ENCODE results near the gene ZYX. TPM values are rescaled to one million over a fixed set of nuclear protein-coding genes. Genes with fewer than 3 reads are reported as not detected.
A peak's percentile ranks its signal among the peaks of the same experiment; 100 is the strongest.

ZYX gene
- polyA plus RNA-seq, 1 of the 3 experiments (the other 2 are of a cell fraction): 271 TPM

DNA sequence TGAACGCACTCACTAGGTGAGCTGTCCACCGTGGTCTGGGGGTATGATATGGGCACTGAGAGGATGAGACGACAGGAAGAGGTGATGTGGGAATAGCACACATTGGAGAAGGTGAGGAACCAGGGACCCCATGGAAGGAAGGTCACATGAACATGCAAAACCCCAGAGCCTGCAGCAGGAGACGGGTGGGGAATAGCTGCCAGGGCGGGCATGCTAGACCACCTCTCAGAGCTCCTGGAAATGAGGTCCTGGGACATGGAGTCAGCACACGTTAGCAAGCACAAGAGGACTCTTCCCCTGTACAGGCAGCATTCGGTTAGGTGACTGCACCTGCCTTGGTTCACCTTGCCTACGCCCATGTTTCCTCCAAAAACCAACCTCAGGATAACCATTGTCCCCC, 26.8 kb upstream of the ZYX start (continued):
- TF ChIP-seq, protein P1, sequence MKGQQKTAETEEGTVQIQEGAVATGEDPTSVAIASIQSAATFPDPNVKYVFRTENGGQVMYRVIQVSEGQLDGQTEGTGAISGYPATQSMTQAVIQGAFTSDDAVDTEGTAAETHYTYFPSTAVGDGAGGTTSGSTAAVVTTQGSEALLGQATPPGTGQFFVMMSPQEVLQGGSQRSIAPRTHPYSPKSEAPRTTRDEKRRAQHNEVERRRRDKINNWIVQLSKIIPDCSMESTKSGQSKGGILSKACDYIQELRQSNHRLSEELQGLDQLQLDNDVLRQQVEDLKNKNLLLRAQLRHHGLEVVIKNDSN (IDR thresholded peaks at IDR 0.05; ENCODE audit: borderline replicate concordance, low read depth): no peak

DNA sequence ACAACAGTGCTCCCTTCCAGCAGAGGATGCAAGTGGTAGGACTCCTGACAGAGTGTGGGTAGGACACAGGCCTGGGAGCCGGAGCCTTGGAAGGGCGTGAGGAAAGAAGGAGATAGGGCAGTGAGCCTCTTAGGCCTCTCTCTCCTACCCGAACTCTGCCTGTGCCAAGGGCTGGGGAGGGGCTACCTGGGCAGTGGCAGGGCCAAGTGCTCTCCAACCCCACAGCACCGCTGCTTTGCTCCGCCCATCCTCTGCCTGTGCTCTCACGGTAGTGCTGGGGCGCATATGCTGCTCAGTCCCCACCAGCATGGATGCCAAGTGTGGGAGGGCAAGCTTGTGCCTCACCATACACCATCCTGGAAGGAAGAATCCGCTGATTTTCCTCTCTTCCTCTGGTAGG, 26.2 kb upstream of the ZYX start:
- H3K27me3 ChIP-seq (ENCODE audit: insufficient read depth): no peaks in the 10 kb centered on the region
- WGBS (ENCODE audit: low lambda C conversion rate): 76% methylated on average over 8 of the region's 8 CpGs
- H3K27ac ChIP-seq (ENCODE audit: low read depth in 2 of 2, low read length in 1 of 2): no peak overlapping the region
- no peaks in the 10 kb centered on the region for H4K20me1 ChIP-seq (ENCODE audit: insufficient read depth)
- H3K4me1 ChIP-seq (ENCODE audit: control insufficient read depth in 1 of 2, insufficient read depth in 2 of 2, low read depth in 1 of 2, low read length in 1 of 2): no peaks in the 10 kb centered on the region
- TF ChIP-seq, protein P2, sequence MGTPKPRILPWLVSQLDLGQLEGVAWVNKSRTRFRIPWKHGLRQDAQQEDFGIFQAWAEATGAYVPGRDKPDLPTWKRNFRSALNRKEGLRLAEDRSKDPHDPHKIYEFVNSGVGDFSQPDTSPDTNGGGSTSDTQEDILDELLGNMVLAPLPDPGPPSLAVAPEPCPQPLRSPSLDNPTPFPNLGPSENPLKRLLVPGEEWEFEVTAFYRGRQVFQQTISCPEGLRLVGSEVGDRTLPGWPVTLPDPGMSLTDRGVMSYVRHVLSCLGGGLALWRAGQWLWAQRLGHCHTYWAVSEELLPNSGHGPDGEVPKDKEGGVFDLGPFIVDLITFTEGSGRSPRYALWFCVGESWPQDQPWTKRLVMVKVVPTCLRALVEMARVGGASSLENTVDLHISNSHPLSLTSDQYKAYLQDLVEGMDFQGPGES (IDR thresholded peaks at IDR 0.05; ENCODE audit: low read depth, low read length): no peak
- TF ChIP-seq, protein P3, sequence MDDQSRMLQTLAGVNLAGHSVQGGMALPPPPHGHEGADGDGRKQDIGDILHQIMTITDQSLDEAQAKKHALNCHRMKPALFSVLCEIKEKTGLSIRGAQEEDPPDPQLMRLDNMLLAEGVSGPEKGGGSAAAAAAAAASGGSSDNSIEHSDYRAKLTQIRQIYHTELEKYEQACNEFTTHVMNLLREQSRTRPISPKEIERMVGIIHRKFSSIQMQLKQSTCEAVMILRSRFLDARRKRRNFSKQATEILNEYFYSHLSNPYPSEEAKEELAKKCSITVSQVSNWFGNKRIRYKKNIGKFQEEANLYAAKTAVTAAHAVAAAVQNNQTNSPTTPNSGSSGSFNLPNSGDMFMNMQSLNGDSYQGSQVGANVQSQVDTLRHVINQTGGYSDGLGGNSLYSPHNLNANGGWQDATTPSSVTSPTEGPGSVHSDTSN (IDR thresholded peaks at IDR 0.05): no peak
- H3K79me2 ChIP-seq (ENCODE audit: insufficient read depth): no peaks in the 10 kb centered on the region
- ChIA-PET CTCF (interaction anchor here (0.7 to 1.1 kb wide), 5 partner anchors 8 to 114 kb away, joined by 3 to 4 read pairs (median 3); partner anchors contain the start of gene GSTK1), POLR2A (no interaction called here)
- peaks cover 0 to 27% of the 10 kb centered on the region in 2 experiments for H3K36me3 ChIP-seq (replicated peaks in 1 of 2; ENCODE audit: control insufficient read depth in 1 of 2, insufficient read depth in 2 of 2, low read length in 1 of 2)
- DNase-seq: no peak
- no peak overlapping the region for H2AFZ ChIP-seq (ENCODE audit: low read depth)
- H3K4me3 ChIP-seq (ENCODE audit: low read depth in 2 of 2, low read length in 1 of 2): no peak overlapping the region
- H3K4me2 ChIP-seq: no peak overlapping the region
- H3K9ac ChIP-seq: no peak overlapping the region
- no peaks in the 10 kb centered on the region for H3K9me3 ChIP-seq
- no peaks in the 10 kb centered on the region for H3F3A ChIP-seq (replicated peaks; ENCODE audit: insufficient read depth)
- no peaks in the 10 kb centered on the region for H3K9me2 ChIP-seq

DNA sequence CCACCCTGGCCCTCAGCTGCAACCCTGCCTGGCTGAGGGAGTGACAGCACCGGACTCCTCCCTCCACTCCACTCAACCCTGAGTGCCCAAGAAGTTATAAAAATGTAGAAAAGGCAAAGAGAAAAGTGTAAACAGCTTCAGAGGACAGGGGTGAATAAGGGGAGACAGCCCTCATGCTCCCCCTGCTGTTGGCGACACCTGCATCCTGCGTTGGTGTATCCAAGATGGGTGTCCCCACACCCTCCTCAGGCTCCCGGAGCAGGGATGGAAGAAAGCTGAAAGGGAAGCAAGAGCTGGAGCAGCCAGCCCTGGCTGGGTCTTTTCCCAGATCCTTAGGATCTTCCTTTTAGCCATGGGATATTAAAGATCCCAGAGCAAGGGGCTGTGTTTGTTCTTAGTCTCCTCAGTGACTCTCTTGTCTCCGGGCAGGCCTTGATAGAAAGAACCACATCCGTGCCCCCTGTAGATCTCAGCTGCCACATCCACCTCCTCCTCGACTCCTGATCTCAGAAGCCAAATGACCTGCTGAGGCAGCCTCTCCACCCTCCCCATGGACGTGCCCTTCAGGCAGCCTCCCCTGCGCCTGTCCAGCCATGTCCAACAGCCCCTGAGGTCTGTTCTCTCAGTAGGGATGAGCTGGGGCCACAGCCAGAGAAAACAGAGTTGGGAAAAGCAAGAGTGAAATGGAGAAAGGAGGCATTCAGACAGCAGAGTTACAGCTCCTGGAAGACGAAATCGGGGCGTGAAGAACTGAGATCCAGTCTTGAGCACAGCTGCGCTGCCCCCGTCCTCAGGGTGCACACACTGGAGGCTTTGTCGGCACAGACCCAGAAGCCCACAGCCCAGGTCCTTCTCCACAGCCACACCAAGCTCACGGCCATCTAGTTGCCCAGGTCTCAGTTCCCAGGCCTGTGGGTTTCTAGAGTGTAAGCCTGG, 25.4 kb upstream of the ZYX start:
- H3K27me3 ChIP-seq (ENCODE audit: insufficient read depth): no peaks in the 10 kb centered on the region
- no peak overlapping the region for H3K4me2 ChIP-seq
- no peaks in the 10 kb centered on the region for H3K9me3 ChIP-seq
- H3K79me2 ChIP-seq (ENCODE audit: insufficient read depth): no peaks in the 10 kb centered on the region
- no peaks in the 10 kb centered on the region for H4K20me1 ChIP-seq (ENCODE audit: insufficient read depth)
- ChIA-PET POLR2A (no interaction called here), CTCF (interaction anchor here (0.7 to 2.0 kb wide), 8 partner anchors 9 to 821 kb away, joined by 3 to 6 read pairs (median 4); partner anchors contain the start of gene GSTK1)
- H3K27ac ChIP-seq (ENCODE audit: low read depth in 2 of 2, low read length in 1 of 2): no peak overlapping the region
- no peak overlapping the region for H2AFZ ChIP-seq (ENCODE audit: low read depth)
- no peaks in the 10 kb centered on the region for H3K9me2 ChIP-seq
- H3F3A ChIP-seq (replicated peaks; ENCODE audit: insufficient read depth): no peaks in the 10 kb centered on the region
- peak; percentile 45 for DNase-seq
- H3K36me3 ChIP-seq (replicated peaks in 1 of 2; ENCODE audit: control insufficient read depth in 1 of 2, insufficient read depth in 2 of 2, low read length in 1 of 2): peaks cover 0 to 27% of the 10 kb centered on the region in 2 experiments
- TF ChIP-seq, protein P4, sequence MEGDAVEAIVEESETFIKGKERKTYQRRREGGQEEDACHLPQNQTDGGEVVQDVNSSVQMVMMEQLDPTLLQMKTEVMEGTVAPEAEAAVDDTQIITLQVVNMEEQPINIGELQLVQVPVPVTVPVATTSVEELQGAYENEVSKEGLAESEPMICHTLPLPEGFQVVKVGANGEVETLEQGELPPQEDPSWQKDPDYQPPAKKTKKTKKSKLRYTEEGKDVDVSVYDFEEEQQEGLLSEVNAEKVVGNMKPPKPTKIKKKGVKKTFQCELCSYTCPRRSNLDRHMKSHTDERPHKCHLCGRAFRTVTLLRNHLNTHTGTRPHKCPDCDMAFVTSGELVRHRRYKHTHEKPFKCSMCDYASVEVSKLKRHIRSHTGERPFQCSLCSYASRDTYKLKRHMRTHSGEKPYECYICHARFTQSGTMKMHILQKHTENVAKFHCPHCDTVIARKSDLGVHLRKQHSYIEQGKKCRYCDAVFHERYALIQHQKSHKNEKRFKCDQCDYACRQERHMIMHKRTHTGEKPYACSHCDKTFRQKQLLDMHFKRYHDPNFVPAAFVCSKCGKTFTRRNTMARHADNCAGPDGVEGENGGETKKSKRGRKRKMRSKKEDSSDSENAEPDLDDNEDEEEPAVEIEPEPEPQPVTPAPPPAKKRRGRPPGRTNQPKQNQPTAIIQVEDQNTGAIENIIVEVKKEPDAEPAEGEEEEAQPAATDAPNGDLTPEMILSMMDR (IDR thresholded peaks at IDR 0.05): peak; percentile 13; the same call in 1 of the 2 replicates
- TF ChIP-seq MXI1 (IDR thresholded peaks at IDR 0.05; ENCODE audit: low read depth, low read length) (no peak), RAD21 (IDR thresholded peaks at IDR 0.05; ENCODE audit: low read length) (no peak)
- TF ChIP-seq, protein P5, sequence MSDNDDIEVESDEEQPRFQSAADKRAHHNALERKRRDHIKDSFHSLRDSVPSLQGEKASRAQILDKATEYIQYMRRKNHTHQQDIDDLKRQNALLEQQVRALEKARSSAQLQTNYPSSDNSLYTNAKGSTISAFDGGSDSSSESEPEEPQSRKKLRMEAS (IDR thresholded peaks at IDR 0.05; ENCODE audit: low read depth): no peak
- TF ChIP-seq, protein P1 (IDR thresholded peaks at IDR 0.05; ENCODE audit: borderline replicate concordance, low read depth): no peak
- no peak overlapping the region for H3K9ac ChIP-seq
- no peaks in the 10 kb centered on the region for H3K4me1 ChIP-seq (ENCODE audit: control insufficient read depth in 1 of 2, insufficient read depth in 2 of 2, low read depth in 1 of 2, low read length in 1 of 2)
- WGBS (ENCODE audit: low lambda C conversion rate): 84% methylated on average over 14 of the region's 16 CpGs
- no peak overlapping the region for H3K4me3 ChIP-seq (ENCODE audit: low read depth in 2 of 2, low read length in 1 of 2)
